GM18520 (cell line): Measurements from ENCODE around the gene CALR.
"Not testable (repeated sequence)": the region's sequence is repeated elsewhere in the genome, so short reads cannot be mapped to it uniquely, and the experiment has no call there.

ENCODE experiments used
- ATAC-seq: cut with Tn5 transposase; IDR thresholded peaks from one replicate; pipeline ENCODE4 v1.9.1; 2021; ENCODE audit not compliant: unreplicated experiment

The CALR gene

GRCh38 chr19:12933287-12934072 is 4.9 kb upstream of the CALR start, which contains the start of gene FARSA:
FARSA (minus strand) TSS chr19:12933711; CDS start chr19:12933696, 15 bp downstream.
- peak; percentile 34 for ATAC-seq

GRCh38 chr19:12935071-12935470 is 3.3 kb upstream of the CALR start:
- no peak for ATAC-seq

GRCh38 chr19:12936582-12936981 is 1.8 kb upstream of the CALR start:
- ATAC-seq, result no peak

- ATAC-seq, result no peak
Observed at GRCh38 chr19:12937093-12937926, 1.1 kb upstream of the CALR start.

- no peak for ATAC-seq
Observed at GRCh38 chr19:12938779-12939601, 581 bp downstream of the CALR start.

GRCh38 chr19:12939975-12940423 is 1.6 kb downstream of the CALR start:
- no peak for ATAC-seq

- no peak for ATAC-seq
Observed at GRCh38 chr19:12940897-12941296, 2.5 kb downstream of the CALR start.

GRCh38 chr19:12943437-12944044 is 5.1 kb downstream of the CALR start:
- no peak for ATAC-seq

GRCh38 chr19:12944104-12944674 is 5.8 kb downstream of the CALR start:
- no peak for ATAC-seq

- ATAC-seq, result peak; percentile 79
Observed at GRCh38 chr19:12945479-12946091, 7.2 kb downstream of the CALR start, which contains the start of gene RAD23A. RAD23A (plus strand) TSS chr19:12945862; CDS start chr19:12945949, 87 bp downstream.

- peak; percentile 7 for ATAC-seq
Observed at GRCh38 chr19:12946092-12946721, 7.8 kb downstream of the CALR start.

- ATAC-seq, result no peak
Observed at GRCh38 chr19:12946731-12947496, 8.5 kb downstream of the CALR start.

GRCh38 chr19:12947702-12948611 is 9.5 kb downstream of the CALR start:
- no peak for ATAC-seq

GRCh38 chr19:12948612-12949362 is 10.4 kb downstream of the CALR start:
- ATAC-seq, result no peak

- no peak for ATAC-seq
Observed at GRCh38 chr19:12949363-12950283, 11.2 kb downstream of the CALR start.

- ATAC-seq, result not testable (repeated sequence)
Observed at GRCh38 chr19:12952050-12952449, 13.6 kb downstream of the CALR start.
